NCI-H2081 (cell line): ENCODE data around the gene LRRC59.
A peak's percentile ranks its signal among the peaks of the same experiment; 100 is the strongest.
"Not testable (repeated sequence)": the region's sequence is repeated elsewhere in the genome, so short reads cannot be mapped to it uniquely, and the experiment has no call there.

Experiments
- DNase-seq, 2 experiments: peaks; one replicate each; lab custom pipeline; 2025; lab: John Stamatoyannopoulos, UW

Gene LRRC59

GRCh38 chr17:50346313-50347116 is 50.8 kb downstream of the LRRC59 start:
- no peak for DNase-seq

- DNase-seq: peak; percentile 91 to 93
Measured at GRCh38 chr17:50345432-50346312, 51.7 kb downstream of the LRRC59 start, which contains the start of gene XYLT2. TSS of gene XYLT2 (plus strand) at chr17:50346126. CDS start at chr17:50346141, 15 bp downstream.

- no peak for DNase-seq
Measured at GRCh38 chr17:50344731-50345365, 52.5 kb downstream of the LRRC59 start.

- no peak for DNase-seq
Measured at GRCh38 chr17:50339381-50339780, 57.9 kb downstream of the LRRC59 start.

- no peak for DNase-seq
Measured at GRCh38 chr17:50338645-50339044, 58.7 kb downstream of the LRRC59 start.

- no peak for DNase-seq
Measured at GRCh38 chr17:50337956-50338355, 59.4 kb downstream of the LRRC59 start.

- not testable (repeated sequence) for DNase-seq
Measured at GRCh38 chr17:50333291-50334057, 63.8 kb downstream of the LRRC59 start.

GRCh38 chr17:50332196-50332595 is 65.1 kb downstream of the LRRC59 start:
- DNase-seq: no peak
